Sigmoid colon (tissue), 4 donors: ENCODE measurements around the gene IL6R.

Experiments
- CTCF ChIP-seq, 4 experiments: fragments of 450-650 bp in 3 of 4; fragments of 200-600 bp in 1 of 4; IDR thresholded peaks; one replicate each; pipeline ENCODE4 v1.5.1; 2016 to 2019; ENCODE audit warnings: antibody characterized with exemption in 4 of 4, mild to moderate bottlenecking in 3 of 4, moderate library complexity in 2 of 4
- EP300 ChIP-seq, 4 donors: sonication (generic); formaldehyde crosslinking; IDR thresholded peaks; one replicate each; pipeline ENCODE4 v1.6.1; 2017; ENCODE audit warnings: antibody characterized with exemption in 4 of 4
- POLR2A ChIP-seq, 2 donors: fragments of 450-650 bp; IDR thresholded peaks; one replicate each; pipeline ENCODE4 v1.6.1; 2016; ENCODE audit warnings: antibody characterized with exemption in 2 of 2, mild to moderate bottlenecking in 2 of 2, moderate library complexity in 2 of 2
- POLR2AphosphoS5 ChIP-seq, 4 donors: sonication (generic); formaldehyde crosslinking; IDR thresholded peaks; one replicate each; pipeline ENCODE4 v1.6.1; 2017; ENCODE audit warnings: antibody characterized with exemption in 4 of 4

DNA sequence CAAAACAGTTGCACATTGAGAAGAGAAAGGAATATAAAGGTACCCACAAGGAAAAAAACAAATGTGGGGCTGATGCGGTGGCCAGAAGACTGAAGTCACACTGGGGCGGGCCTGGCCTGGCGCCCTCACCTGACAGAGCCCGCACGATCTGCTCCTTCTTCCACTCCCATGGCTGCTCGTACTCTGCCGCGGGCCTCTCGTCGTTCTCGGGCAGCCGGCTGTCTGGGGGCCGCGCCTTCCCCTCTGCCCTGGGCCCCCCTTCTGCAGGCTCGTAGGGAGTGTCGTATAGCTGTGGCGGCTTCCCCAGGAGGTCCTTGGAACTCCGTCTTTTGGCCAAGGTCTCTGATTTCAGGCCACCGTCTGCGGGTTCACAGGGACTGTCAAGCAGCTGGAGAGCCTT lies 83.8 kb downstream of the IL6R start:
- TF ChIP-seq EP300 (IDR thresholded peaks at IDR 0.05) (no peak), CTCF (IDR thresholded peaks at IDR 0.05) (no peak), POLR2A (IDR thresholded peaks at IDR 0.05) (no peak), POLR2AphosphoS5 (IDR thresholded peaks at IDR 0.05) (no peak)
